G401 (cell line): ENCODE results near the gene ACSS2. TPM values are rescaled to one million over a fixed set of nuclear protein-coding genes. Genes with fewer than 3 reads are reported as not detected.
A peak's percentile ranks its signal among the peaks of the same experiment; 100 is the strongest.

Source experiments
- DNase-seq: peaks from one replicate; pipeline ENCODE4 v3.0.0-alpha.2; 2015; ENCODE audit warnings: low spot score
- in situ Hi-C: cut with HindIII; loops from 2 replicates; pipeline ENCODE4 v1.10.0; 2016; ENCODE audit warnings: low sequenced_read_pairs, mixed read lengths
- total RNA-seq: library from RNA; depleted of rRNA; stranded (reverse); fragments of >200 nt; shearing (Covaris generic); gene quantifications from 2 replicates; pipeline ENCODE4 v1.2.3, GENCODE V29; 2014

The ACSS2 gene
- total RNA-seq, 1 experiment from 2014 or later: 65.8 TPM

GRCh38 chr20:34940081-34940481 is 63.7 kb downstream of the ACSS2 start:
- DNase-seq: no peak
- in situ Hi-C loops: no loop called here

GRCh38 chr20:34941226-34941625 is 64.8 kb downstream of the ACSS2 start:
- in situ Hi-C loops: no loop called here
- DNase-seq: no peak

- in situ Hi-C loops: no loop called here
- no peak for DNase-seq
Measured at GRCh38 chr20:34942301-34942700, 65.9 kb downstream of the ACSS2 start.

DNA sequence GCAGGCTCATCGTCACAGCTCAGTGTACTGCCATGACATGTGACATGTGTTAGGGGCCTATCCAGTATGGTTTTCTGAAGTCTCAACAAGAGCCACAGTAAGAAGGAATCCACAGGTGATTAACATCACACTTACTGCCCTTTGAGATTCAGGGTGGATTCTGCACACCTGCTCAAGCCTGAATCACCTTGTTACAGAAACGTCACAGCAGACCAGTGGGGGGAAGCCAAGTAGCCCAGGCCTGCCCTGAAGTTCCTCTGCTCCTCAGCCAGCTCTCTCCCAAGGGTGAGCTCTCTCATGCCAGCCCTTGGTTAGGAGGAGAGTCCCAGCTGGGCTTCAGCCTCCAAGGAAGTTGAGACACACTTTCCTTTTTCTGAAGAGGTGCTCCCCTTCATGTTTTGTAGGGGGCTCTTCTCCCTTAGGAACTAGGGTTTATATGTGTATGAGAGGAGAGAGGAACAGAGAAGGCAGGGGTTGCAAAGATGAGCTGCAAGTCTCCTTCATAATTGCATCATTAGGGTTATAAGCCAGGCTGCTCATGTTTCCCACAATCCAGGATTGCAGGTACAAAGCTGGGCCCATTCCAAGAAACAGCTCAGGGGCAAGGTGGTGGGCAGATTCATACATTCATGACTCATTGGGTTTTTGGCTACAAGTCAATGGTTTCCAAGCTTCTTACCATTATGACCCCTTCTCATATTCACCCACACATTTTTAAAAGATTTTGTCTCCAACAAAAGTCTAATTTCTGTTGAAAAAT is 67.6 kb downstream of the ACSS2 start:
- in situ Hi-C loops: no loop called here
- no peak for DNase-seq

GRCh38 chr20:34945315-34946077 is 69.1 kb downstream of the ACSS2 start:
- no peak for DNase-seq
- in situ Hi-C loops: no loop called here

- in situ Hi-C loops: no loop called here
Measured at GRCh38 chr20:34946661-34947060, 70.2 kb downstream of the ACSS2 start.

GRCh38 chr20:34947336-34947735 is 70.9 kb downstream of the ACSS2 start:
- DNase-seq: no peak
- in situ Hi-C loops: no loop called here

More at GRCh38 chr20:34946661-34947060, 70.2 kb downstream of the ACSS2 start:
- no peak for DNase-seq

DNA sequence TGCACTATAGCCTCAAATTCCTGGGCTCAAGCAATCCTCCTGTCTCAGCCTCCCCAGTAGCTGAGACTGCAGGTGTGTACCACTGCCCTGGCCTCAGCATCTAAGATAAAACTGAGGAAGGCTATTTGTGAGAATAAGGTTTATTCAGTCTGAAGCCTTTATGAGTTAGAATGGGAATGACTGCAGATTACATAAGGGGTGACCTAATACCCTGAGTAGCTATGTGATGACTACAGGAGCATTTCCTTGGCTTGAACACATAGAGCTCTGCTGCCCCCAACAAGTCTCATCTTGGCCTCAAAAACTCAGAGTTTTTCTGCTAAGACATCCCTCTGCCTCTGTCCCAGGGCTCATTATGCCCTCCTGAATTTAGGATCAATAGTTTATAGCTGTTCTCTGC is 71.6 kb downstream of the ACSS2 start:
- DNase-seq: no peak
- in situ Hi-C loops: no loop called here

GRCh38 chr20:34949120-34949519 is 72.7 kb downstream of the ACSS2 start:
- no peak for DNase-seq
- in situ Hi-C loops: no loop called here

- in situ Hi-C loops: no loop called here
- DNase-seq: no peak
Measured at GRCh38 chr20:34951252-34951651, 74.8 kb downstream of the ACSS2 start.

DNA sequence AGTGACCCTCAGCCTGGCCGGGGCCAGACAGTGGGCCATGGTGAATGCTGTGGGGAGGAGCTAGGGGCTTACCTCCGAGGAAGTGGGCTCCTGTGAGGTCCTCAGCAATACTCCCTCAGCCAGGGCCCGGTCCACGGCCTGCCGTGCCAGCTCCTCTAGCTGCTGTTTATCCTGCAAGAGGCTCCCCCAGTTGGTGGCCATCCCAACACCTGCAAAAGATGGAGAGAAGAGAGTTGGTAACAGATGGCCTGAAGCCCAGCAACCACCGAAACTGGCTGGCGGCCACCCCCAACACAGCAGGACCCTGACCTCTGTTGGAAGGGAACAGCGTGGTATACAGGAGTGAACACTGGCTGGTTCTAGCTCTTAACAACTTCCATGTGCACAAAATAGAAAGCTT is 75.2 kb downstream of the ACSS2 start:
- peak; percentile 22 for DNase-seq
- in situ Hi-C loops: no loop called here

DNA sequence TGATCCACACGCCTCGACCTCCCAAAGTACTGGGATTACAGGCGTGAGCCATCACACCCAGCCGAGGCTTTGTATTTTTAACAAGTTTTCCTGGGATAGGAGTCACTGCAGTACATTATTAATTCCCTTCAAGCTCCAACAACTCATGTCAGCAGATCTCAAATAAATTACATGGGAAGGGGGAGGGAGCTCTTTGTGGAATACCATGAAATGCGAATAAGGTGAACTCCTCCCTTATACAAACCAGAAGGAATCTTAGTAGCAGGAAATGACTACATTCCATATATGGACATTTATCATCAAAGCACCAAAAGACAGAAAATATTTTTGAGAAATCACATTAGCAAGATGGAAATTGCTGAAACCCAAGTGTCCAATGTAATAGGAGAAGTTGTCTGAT is 76.3 kb downstream of the ACSS2 start:
- in situ Hi-C loops: no loop called here

GRCh38 chr20:34953960-34954359 is 77.5 kb downstream of the ACSS2 start:
- in situ Hi-C loops: no loop called here
- DNase-seq: no peak

More for the DNA sequence above, 76.3 kb downstream of the ACSS2 start:
- DNase-seq: no peak

DNA sequence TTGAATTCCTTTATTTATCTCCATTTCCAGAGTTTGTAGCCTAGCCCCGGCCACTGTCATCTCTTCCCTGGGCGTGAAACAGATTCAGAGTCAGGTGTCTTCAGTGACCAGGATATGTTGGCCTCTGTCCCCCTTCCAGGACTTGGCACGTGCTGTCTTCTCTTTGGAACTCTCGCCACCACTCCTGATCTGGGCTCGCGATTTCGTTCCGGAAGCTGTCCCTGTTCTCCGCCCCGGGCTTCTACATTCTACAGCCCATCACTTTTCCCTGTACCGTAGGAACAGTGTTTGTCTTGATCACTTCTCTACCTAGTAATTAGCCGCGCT is 78.5 kb downstream of the ACSS2 start:
- DNase-seq: peak; percentile 77
- in situ Hi-C loops: no loop called here

GRCh38 chr20:34955231-34956040 is 79.0 kb downstream of the ACSS2 start, which contains the start of the genes GSS and MYH7B:
Gene GSS (minus strand): TSS chr20:34955806. CDS start chr20:34951852, 3,954 bp downstream.
Gene MYH7B (plus strand): TSS chr20:34955868. CDS start chr20:34978006, 22,138 bp downstream.
- DNase-seq: peak; percentile 94
- in situ Hi-C loops: no loop called here

DNA sequence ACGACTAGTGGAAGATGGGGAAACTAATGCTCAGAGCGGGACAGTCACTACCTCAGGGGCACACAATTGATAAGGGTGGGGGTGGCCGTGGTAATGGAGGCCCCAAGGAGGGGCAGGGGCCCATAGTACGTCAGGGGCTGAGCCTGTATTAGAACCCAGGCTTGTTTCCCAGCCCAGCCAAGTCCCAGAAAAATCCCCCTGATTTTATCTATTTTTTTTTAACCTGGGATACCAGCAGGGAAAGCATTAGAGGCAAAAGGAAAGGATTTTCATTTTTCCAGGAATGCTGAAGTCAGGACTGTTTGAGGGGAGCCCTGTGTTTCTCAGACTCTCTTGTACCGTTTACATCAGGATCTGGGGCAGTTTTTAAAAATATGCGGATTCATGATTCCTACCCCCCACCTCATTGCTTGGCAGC is 79.6 kb downstream of the ACSS2 start:
- in situ Hi-C loops: no loop called here
- no peak for DNase-seq

DNA sequence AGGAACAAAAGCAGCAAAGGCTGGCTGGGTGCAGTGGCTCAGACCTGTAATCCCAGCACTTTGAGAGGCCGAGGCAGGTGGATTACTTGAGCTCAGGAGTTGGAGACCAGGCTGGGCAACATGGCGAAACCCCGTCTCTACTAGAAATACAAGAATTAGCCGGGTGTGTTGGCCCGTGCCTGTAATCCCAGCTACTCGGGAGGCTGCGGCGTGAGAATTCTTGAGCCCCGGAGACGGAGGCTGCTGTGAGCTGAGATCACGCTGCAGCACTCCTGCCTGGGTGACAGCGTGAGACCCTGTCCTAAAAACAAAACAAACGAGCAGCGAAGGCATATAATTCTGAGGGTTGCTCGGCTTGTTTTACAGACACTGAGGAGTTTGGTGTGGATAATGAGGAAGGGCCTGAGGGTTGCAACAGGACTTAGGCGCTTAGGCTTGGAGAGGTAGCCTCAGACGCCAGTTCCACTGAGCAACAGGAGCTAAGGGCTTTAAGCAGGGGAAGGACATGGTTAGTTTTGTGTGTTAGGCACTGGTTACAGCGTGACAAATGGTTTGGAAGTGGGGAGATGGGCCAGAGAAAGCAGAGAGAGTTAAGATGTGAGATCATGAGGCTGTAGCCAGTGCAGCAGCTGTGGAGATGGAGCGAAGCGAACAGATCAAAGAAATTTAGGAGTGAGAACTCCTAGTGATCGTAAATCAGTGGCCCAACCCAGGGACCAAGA is 80.5 kb downstream of the ACSS2 start:
- DNase-seq: peak; percentile 20
- in situ Hi-C loops: no loop called here

DNA sequence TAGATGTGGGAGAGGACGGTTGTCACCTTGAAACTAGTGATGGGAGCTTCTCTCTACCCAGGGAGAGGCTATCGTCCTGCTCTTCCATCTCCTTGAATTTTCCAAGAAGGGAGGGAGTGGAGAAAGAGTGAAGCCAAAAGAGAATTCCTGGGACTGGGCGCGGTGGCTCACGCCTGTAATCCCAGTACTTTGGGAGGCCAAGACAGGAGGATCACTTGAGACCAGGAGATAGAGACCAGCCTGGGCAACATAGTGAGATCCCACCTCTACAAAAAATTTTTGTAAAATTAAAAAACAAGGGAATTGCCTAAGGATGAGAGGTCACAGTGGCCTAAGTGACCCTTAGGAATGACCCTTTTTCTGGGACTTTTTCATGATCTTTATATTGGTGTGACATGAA is 88.1 kb downstream of the ACSS2 start:
- in situ Hi-C loops: no loop called here
- no peak for DNase-seq

GRCh38 chr20:34965051-34965450 is 88.6 kb downstream of the ACSS2 start:
- no peak for DNase-seq

More at GRCh38 chr20:34965051-34965450, 88.6 kb downstream of the ACSS2 start:
- in situ Hi-C loops: no loop called here
